HFFc6 (cell line): Measurements from ENCODE around the gene SLCO2A1. TPM values are rescaled to one million over a fixed set of nuclear protein-coding genes. Genes with fewer than 3 reads are reported as not detected.

Source experiments
- DNase-seq: peaks from one replicate; pipeline ENCODE4 v3.0.0-alpha.2; 2018
- H3K27ac Mint-ChIP-seq: 2 replicates; pipeline ENCODE4 v1.8.0; 2020; ENCODE audit warnings: mild to moderate bottlenecking, mixed read lengths
- H3K27me3 Mint-ChIP-seq: 2 replicates; pipeline ENCODE4 v1.8.0; 2021; ENCODE audit warnings: mild to moderate bottlenecking, moderate library complexity, mixed read lengths; ENCODE audit not compliant: insufficient read depth
- H3K36me3 Mint-ChIP-seq: 2 replicates; pipeline ENCODE4 v1.8.0; 2021; ENCODE audit warnings: low read depth, mixed read lengths
- H3K4me1 Mint-ChIP-seq: 2 replicates; pipeline ENCODE4 v1.8.0; 2020; ENCODE audit warnings: low read depth, mixed read lengths
- H3K4me3 Mint-ChIP-seq: 2 replicates; pipeline ENCODE4 v1.8.0; 2020; ENCODE audit warnings: mild to moderate bottlenecking, moderate library complexity, mixed read lengths
- H3K9me3 Mint-ChIP-seq: 2 replicates; pipeline ENCODE4 v1.8.0; 2020; ENCODE audit warnings: mild to moderate bottlenecking, mixed read lengths
- total RNA-seq, 6 experiments: library from RNA; stranded (reverse); fragmentation: NEBNext Ultra II Directional; extraction: Animal tissue kit (Norgen Biotek cat#: 25700); gene quantifications; 2 replicates in 1 of 6; 3 replicates in 5 of 6; pipeline ENCODE4 v1.2.3, GENCODE V29; 2021
- TF ChIP-seq, protein P1 (sequence below): fragments of 200-600 bp; sonication (generic); IDR thresholded peaks from 2 replicates; pipeline ENCODE4 v1.5.0; 2021; ENCODE audit warnings: antibody characterized with exemption, mild to moderate bottlenecking

Gene SLCO2A1
- total RNA-seq, 6 experiments from 2014 or later: 0.13 to 0.17 TPM; not detected in 4

DNA sequence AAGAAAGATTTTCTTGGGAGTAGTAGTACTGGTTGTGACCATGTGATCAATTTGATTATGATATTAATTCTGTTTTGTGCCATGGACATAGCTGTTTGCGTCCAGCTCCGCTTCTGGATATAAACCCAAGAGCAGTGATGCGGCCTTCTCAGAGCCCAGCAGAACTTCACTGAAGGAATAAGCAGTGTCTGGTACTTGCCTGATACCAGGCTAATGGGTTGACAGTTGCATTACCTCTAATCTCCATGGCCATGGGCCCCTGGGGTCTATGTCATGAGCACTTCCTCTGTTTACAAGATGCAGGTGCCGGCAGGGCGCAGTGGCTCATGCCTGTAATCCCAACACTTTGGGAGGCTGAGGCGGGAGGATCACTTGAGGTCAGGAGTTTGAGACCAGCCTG is 97.7 kb downstream of the SLCO2A1 start:
- no peaks in the 10 kb centered on the region for H3K9me3 Mint-ChIP-seq
- no peak for DNase-seq
- H3K36me3 Mint-ChIP-seq: no peaks in the 10 kb centered on the region
- no peak overlapping the region for H3K4me3 Mint-ChIP-seq
- TF ChIP-seq, protein P1, sequence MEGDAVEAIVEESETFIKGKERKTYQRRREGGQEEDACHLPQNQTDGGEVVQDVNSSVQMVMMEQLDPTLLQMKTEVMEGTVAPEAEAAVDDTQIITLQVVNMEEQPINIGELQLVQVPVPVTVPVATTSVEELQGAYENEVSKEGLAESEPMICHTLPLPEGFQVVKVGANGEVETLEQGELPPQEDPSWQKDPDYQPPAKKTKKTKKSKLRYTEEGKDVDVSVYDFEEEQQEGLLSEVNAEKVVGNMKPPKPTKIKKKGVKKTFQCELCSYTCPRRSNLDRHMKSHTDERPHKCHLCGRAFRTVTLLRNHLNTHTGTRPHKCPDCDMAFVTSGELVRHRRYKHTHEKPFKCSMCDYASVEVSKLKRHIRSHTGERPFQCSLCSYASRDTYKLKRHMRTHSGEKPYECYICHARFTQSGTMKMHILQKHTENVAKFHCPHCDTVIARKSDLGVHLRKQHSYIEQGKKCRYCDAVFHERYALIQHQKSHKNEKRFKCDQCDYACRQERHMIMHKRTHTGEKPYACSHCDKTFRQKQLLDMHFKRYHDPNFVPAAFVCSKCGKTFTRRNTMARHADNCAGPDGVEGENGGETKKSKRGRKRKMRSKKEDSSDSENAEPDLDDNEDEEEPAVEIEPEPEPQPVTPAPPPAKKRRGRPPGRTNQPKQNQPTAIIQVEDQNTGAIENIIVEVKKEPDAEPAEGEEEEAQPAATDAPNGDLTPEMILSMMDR: no peak
- peaks cover 18% of the 10 kb centered on the region for H3K27me3 Mint-ChIP-seq
- H3K27ac Mint-ChIP-seq: no peak overlapping the region
- peaks cover 11% of the 10 kb centered on the region; the same call in 1 of the 2 replicates for H3K4me1 Mint-ChIP-seq

DNA sequence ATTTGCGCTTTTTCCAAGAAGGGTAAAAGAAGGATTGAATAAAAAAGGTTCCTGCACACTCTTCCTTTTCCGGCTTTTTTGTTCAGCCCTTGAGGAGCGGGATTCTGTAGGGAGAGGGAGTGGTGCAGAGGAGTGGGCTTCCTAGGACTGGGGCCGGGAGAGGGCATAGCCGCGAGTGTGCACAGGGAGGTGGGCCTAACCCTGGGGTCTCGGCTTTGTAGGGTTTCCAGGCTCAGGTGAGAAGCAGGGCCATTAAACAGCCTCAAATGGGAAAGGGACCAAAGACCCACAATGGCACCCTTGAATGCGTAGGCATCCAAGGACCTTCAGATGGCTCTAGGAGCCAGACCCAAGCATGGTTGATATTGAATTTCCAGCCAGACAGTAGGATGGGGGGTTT is 98.6 kb downstream of the SLCO2A1 start:
- Mint-ChIP-seq H3K27ac (no peak overlapping the region), H3K4me1 (peaks cover 11% of the 10 kb centered on the region; the same call in 1 of the 2 replicates), H3K4me3 (no peak overlapping the region), H3K9me3 (no peaks in the 10 kb centered on the region), H3K36me3 (no peaks in the 10 kb centered on the region), H3K27me3 (peaks cover 15% of the 10 kb centered on the region)
- TF ChIP-seq, protein P1: no peak
- no peak for DNase-seq

DNA sequence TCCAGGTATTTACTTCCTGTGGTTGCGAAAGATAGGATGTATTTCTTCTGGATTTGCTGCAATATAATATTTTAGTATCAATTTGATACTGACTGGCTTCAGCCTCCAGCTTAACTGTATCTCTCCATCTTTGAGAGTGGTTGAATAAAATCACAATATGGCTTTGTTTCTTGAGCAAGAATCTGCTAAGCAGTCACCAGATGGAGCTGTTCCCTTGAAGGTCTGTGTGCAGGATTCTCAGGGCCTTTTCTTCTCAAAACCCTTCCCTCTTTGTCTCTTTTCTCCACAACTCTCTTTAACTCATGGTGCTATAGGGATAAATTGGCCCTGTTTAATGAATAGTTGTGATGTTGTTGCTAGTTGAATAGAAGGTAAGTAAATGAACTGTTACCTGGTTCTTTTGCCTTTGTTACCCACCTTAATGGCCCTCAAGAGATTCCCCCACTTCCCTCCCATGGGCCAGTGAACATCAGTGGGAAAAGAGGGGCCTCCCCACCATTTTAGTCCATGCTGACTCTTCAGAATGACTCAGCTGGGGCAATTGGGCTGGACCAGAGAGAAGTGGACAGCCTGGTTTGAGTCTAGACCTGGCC is 99.3 kb downstream of the SLCO2A1 start:
- Mint-ChIP-seq H3K27me3 (peaks cover 12% of the 10 kb centered on the region), H3K4me1 (peaks cover 11% of the 10 kb centered on the region; the same call in 1 of the 2 replicates), H3K27ac (no peak overlapping the region), H3K36me3 (no peaks in the 10 kb centered on the region), H3K9me3 (no peaks in the 10 kb centered on the region), H3K4me3 (no peak overlapping the region)
- DNase-seq: peak; percentile 62
- TF ChIP-seq, protein P1: peak; percentile 84

DNA sequence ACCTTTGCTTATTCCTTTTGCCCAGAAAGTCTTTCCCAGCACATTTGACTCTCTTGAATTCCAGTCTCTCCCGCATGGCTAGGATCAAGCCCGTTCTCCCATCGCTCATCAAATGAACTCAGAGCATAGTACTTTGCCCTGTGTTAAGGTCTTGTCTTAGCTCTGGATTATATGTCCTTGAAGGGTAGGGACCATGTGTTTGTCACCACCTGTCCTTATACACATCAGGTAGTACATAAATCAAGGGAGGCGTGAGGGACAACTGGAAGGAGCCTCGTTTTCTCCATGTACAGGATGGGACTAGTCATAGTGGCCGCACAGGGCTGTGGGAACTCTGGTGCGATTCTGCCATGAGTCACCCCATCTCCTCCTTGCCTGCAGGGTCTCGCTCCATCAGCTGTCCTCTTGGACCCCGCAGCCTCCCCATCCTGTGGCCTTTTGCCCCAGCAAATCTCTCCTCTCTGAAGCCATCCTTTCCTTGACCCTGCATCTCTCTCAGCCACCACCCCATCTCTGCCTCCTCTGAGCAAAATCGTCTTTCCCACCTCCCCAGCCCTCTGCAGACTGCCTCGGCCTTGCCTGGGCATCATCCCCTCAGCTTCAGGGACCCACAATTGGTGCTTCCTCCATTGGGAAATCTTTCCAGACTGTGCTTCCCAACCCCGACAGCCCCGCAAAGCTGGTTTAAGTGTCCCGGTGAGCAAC is 100.7 kb downstream of the SLCO2A1 start:
- H3K27me3 Mint-ChIP-seq: peaks cover 7% of the 10 kb centered on the region
- DNase-seq: no peak
- no peak overlapping the region for H3K4me3 Mint-ChIP-seq
- no peaks in the 10 kb centered on the region for H3K9me3 Mint-ChIP-seq
- no peak overlapping the region for H3K27ac Mint-ChIP-seq
- TF ChIP-seq, protein P1: no peak
- H3K4me1 Mint-ChIP-seq: peaks cover 14% of the 10 kb centered on the region
- H3K36me3 Mint-ChIP-seq: no peaks in the 10 kb centered on the region

DNA sequence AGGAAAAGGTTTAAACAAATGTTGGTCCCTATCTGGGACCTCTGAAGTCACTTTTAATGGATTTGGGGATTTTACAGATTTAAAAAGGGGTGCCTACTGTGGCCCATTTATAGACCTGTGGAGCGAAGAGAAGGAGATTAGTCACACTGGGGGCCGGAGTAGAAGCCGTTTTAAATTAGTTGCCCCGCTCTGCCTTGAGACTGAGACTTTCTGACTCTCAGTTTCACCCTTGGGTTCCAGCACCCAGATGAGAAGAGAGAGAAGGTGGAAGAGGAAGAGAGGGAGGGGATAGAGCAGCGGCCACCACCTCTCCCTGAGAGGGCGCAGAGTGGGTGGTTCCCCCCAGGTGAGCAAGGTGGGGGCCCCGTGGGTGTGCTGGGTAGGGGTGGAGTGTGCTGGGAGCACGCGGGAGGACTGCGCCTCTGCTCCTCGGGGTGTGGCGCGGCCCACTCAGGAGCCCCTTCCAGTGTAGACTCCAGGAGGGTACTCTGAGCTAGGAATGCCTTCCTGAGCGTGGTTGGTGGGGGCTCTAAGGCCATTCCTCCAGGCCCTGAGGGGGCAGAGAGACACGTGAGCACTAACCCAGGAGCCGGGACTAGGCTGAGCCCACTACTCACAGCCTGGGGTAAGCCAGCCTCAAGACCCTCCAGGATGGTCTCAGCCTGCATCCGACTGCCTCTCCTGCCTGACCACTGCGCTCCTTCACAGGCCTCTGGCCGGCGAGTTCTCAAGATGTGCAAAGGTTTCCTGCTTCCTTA is 101.4 kb downstream of the SLCO2A1 start:
- no peak overlapping the region for H3K27ac Mint-ChIP-seq
- no peaks in the 10 kb centered on the region for H3K9me3 Mint-ChIP-seq
- TF ChIP-seq, protein P1: no peak
- H3K4me3 Mint-ChIP-seq: no peak overlapping the region; the same call in 1 of the 2 replicates
- peaks cover 18% of the 10 kb centered on the region for H3K4me1 Mint-ChIP-seq
- H3K27me3 Mint-ChIP-seq: peaks cover 7% of the 10 kb centered on the region
- DNase-seq: no peak
- H3K36me3 Mint-ChIP-seq: no peaks in the 10 kb centered on the region
